ENCODE measurements around the gene USP11.

Gene USP11

DNA sequence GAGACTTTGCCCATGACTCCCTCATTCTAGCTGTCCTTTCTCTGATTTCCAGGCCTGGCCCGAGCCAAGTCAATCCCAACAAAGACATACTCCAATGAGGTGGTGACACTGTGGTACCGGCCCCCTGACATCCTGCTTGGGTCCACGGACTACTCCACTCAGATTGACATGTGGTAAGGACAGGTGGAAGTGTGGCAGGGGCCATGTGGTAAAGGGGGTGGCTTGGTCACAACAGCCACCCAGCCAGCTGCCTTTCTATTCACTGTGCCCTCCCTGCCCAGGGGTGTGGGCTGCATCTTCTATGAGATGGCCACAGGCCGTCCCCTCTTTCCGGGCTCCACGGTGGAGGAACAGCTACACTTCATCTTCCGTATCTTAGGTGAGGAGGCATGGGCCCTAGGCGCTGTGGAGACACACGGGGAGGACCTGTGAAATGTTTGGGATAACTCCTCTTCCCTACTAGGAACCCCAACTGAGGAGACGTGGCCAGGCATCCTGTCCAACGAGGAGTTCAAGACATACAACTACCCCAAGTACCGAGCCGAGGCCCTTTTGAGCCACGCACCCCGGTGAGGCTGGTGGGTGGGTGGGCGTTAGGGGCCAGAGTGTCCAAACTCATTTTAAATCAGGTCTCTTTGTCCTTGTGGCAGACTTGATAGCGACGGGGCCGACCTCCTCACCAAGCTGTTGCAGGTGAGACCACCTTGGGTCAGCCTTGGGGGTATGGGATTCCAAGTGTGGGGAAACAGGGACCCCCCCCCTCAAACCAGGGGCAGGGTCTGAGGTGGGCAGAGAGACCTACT is 6.1 kb upstream of the USP11 start:
- DNase-seq = no peak

DNA sequence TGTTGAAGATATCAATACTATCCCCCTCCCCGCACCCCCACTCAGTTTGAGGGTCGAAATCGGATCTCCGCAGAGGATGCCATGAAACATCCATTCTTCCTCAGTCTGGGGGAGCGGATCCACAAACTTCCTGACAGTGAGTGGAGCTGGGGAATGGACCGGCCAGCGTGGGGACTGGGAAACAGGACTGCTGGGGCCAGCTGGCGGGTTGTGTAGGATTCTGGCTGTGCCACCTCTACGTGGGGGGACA is 5.5 kb upstream of the USP11 start:
- no peak for DNase-seq

DNA sequence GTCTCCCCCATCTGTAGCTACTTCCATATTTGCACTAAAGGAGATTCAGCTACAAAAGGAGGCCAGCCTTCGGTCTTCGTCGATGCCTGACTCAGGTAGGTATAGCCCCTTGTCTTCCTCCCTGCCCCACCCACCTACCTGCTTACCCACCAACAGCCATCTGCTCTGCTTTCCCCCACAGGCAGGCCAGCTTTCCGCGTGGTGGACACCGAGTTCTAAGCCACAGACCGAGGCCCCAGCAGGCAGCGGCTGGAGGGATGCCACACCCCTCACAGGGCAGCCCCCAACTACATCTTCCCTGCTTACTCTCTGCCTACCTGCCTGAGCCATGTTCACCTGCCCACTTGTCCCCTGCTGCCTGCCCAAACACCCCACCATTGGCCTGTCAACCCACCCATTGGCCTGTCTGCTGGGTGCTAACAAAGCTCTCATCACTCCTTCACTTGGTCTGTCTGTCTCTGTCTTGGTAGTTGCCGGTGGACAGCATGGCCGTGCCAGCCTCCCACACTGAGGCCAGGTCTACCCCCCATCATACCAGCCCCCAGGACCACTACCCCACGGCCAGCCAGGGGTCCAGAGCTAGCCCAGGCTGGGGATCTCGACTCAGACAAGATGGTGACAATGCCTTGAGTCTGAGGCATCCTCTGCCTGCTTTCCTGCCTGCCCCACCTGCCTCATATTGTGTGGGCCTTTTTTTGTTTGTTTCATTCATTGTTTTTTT is 4.1 kb upstream of the USP11 start:
- no peak for DNase-seq

DNA sequence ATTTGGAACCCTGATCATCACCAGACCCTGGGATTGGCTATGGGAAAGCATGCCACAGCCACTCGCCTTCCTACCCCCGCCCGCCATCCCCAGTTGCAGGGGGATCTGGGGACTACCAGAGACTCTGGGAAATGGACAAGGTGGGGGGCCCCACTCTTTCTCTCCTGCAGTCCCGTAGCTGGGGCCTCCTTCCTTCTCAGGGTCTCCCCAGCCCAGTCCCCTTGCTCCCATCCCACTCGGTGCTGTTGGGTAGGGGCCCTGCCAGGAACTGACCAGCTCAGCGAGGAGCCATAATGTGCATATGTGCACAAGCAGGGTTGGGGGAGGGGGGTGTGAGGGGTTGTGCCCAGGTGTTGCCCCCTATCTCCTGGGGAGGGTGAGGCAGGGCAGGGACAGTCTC is 3.4 kb upstream of the USP11 start:
- no peak for DNase-seq

DNA sequence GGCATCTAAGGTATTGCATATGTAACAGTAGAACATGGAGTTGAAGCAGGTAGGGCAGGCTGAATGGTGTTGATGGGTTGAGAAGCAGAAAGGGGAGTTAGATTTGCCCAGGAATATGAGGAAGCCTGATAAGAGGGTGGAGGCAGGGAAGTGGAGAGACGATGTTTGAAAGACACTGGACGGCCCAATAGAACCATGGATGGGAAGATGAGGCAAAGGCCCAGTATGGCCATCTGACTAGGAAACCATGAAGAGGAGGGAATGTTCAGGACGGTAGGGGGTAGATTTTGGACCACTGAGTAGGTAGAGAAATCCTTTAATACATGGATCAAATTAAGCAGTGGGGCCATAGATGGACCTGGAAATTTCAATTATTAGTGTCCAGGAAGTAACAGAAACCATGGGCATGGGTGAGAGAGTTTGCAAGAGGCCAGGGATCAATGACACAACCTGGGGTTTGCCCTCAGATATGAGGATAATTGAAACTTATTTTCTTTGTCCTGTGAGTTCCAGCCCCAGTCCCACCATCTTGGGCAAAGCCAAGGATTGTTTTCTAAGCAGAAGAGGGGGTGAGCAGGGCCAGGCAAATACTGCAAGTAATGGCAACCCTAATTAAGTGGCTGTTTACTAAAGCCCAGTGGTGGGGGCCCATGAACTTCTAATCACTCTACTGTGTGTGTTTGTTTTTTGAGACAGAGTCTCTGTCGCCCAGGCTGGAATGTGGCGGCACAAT is 2.5 kb upstream of the USP11 start:
- DNase-seq = no peak

DNA sequence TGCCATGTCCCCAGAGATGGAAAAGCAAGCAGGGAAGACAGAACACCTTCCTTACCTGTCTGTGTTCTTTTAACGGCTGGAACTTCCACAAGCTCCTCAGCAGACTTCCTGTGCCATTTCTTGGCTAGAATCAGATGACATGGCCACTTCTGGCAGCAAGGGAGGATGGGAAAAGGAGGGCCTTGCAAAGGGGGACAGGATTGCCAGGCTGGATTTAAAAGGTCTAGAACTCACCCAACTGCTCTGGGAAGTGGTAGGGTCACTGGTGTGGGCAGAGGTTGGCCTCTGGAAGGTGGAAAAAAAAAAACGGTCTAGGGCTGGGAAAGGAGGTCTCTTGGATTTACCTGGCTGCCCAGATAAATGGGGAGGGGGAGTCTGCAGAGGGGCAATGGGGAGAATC is 1.6 kb upstream of the USP11 start:
- no peak for DNase-seq

DNA sequence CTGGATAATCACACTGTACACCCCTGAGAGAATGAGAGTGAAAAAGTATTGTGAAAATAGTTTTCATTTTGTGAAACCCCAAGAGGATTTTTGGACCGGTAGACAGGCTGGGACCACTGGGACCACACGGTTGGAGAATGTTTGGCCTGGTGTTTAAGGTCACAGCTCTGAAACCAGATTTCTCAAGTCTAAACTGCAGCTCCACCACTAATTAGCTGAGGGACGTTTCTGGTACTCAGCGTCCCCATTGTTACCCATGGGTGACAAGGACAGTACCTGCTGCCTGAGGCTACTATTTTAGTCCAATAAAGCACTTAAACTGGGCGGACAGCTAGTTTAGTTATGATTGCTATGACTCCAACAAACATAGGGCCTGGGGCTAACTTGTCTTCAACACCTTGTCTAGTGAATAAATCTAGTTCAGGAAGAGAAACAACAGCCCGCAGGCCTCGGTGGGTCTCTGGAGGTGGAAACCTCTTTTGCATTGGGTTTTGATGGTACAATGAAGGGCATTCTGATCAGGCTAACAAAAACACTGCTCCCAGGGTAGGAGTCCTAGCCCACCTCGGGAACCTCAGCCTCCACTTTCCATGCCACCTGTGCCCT is 509 bp upstream of the USP11 start:
- peak; percentile 35 for DNase-seq

DNA sequence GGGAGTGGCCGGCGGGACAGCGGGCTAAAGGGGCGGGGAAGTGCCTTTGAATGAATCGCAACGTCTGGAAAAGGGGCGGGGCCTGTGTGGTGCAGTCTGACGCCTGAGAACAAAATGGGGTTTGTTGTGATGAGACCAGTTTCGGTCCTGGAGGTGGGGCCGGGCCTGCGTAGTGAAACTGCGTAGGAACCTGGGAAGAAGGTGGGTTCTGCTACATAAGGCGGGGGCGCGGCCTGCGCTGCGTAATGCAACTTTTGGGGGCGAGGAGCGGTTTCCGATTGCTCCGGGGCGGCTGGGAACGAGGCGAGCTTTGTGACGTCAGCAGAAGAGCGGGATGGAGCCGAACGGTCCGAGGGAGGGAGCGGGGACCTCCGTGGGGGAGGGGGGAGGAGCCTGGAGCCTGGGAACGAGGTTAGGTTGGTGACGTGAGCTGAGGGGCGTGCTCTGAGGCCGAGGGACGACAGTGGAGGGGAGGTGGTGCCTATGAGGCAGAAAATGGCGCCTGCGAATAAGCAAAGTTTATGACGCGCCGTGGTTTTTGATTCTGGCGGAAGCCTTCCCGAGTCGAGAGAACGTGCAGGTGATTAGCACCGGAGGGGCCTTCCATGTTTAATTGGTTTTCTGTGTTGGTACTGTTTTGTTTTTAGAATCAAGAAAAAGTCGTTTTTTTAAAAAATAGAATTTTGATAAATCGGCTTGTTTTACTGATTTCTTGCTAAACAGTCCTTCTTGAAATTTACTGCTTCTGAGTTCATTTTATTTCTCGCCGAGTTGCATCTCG is 714 bp downstream of the USP11 start:
- peak; percentile 91 for DNase-seq

DNA sequence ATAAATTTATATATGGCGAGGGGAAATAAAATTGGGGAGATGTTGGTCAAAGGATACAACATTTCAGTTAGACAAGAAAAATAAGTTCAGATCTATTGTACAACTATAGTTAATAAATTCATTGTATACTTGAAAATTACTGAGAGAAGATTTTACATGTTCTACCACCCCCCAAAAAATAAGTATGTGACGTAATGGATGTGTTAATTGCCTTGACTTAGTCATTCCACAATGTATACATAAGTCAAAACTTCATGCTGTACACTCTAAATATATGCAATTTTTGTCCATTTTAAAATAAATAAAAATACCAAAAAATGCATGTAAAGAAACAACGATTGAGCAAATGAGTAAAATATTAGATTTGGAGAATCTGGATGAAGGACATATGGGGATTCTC is 1.8 kb downstream of the USP11 start:
- DNase-seq = no peak

DNA sequence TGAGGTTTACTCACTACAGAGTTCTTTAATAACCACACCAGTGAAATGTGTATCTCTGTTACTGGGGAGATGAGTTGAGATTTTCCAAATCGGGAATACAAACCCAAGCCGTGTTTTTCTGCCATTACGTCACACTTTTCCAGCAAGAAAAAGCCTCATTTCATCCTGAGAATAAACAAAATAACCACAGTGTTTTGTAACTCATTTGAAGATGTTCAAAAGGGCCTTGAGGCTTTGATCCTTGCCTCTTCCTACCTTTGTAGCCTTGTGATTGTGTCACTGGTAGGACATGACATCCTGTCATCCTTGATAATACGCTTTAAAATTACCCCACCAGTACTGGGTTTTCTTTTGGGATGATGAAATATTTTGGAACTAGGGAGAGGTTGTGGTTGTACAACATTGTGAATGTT is 2.9 kb downstream of the USP11 start:
- no peak for DNase-seq

DNA sequence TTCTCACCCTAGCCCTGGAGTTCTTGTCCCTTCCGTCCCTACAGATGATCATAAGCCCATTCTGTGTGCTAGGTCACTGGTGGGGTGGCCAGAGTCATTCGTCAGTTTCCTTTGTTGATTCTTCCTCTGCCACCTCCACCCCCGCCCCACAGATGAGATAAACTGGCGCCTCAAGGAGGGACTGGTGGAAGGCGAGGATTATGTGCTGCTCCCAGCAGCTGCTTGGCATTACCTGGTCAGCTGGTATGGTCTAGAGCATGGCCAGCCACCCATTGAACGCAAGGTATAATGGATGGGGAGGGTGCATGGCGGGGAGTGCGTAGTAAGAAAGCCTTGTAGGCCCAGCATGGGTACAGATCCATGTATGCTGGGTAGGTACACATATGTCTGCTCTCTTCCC is 6.4 kb downstream of the USP11 start:
- no peak for DNase-seq

DNA sequence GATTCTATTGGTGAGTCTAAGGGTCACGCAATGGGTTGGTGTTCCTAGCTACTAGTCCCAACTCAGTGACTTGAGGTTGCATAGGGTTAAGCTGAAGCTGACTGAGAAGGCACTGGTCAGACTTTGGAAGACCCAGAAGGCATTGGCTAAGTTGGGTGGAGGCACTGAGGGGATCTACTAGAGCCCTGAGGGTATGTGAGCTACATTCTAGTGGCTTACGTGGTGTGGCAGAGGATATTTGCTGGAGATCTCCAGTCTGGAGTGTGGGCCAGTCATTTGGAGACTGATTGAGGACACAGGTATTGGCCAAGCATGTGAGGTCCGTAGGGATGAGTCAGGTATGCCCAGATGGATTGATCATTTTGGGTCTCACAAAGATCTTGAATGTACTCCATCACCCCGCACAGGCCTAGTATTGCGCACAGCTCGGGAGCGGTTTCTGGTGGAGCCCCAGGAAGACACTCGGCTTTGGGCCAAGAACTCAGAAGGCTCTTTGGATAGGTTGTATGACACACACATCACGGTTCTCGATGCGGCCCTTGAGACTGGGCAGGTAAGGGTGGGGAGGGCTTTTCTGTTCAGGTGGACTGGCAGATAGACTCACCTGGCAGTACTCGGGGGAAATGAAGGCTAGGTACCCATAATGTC is 7.2 kb downstream of the USP11 start:
- DNase-seq = no peak

DNA sequence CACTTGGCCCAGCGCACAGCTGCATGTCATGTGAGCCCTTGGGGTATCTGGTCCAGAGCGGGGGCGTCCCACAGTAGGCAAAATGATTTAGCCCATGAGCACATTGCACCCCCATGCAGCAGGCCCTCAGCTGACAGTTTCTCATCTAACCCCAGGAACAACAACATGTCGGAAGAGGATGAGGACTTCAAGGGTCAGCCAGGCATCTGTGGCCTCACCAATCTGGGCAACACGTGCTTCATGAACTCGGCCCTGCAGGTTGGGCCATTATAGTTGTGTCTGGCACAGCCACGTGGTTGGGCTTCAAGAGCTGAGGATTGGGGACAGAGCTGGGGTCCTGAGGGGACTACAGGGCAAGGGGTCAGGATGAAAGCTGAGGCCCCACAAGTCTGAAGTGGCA is 7.8 kb downstream of the USP11 start:
- peak; percentile 17 for DNase-seq

DNA sequence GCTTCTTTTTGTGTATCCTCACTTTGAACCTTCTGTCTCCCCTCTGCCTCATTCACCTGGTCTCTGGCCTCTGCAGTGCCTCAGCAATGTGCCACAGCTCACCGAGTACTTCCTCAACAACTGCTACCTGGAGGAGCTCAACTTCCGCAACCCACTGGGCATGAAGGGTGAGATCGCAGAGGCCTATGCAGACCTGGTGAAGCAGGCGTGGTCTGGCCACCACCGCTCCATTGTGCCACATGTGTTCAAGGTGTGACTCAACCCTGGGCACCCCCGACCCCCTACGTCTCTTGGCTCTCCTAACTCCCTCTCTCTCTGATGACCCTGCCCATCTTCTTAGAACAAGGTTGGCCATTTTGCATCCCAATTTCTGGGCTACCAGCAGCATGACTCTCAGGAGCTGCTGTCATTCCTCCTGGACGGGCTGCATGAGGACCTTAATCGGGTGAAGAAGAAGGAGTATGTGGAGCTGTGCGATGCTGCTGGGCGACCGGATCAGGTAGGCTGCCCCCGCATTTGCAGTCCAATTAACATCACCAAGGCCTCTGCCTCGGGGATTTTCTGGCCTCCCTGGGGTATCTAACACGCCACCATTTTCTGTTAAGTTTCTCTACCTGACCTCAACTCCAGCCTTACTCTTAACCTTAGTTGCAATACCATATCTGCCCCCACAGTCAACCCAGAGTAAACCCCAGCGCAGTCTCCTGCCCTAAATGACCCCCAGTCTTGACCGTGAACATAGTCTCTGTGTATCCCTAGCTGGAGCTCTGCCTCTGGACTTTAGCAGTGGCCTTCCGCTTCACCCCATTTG is 8.6 kb downstream of the USP11 start:
- DNase-seq = no peak

DNA sequence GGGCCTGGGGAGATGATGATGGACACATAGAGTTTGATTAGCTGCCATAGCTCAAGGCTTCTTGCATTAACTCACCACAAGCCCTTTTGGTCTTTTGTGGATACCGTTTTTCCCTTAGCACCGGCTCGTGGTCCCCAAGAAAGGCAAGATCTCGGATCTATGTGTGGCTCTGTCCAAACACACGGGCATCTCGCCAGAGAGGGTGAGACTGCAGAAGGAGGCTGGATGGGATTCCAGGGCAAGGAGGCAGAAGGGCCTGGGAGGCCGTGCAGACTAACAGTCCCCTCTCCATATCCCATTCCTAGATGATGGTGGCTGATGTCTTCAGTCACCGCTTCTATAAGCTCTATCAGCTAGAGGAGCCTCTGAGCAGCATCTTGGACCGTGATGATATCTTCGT is 9.5 kb downstream of the USP11 start:
- no peak for DNase-seq

DNA sequence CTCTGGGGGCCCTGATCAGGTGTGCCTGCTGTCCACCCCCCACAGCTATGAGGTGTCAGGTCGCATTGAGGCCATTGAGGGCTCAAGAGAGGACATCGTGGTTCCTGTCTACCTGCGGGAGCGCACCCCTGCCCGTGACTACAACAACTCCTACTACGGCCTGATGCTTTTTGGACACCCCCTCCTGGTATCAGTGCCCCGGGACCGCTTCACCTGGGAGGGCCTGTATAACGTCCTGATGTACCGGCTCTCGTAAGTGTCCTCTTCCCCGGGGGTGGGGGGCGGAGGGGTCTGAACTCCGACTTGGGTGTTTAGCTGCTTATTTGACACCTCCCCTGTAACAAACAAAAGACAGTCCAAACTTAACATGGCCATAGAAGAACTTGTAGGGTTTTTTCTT is 10.5 kb downstream of the USP11 start:
- no peak for DNase-seq

DNA sequence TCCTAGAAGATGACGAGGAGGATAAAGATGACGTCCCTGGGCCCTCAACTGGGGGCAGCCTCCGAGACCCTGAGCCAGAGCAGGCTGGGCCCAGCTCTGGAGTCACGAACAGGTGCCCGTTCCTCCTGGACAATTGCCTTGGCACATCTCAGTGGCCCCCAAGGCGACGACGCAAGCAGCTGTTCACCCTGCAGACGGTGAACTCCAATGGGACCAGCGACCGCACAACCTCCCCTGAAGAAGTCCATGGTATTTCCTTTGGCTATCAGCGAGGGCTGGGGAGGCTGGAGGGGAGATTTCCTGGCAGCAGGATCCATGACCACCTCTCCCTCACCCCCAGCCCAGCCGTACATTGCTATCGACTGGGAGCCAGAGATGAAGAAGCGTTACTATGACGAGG is 11.9 kb downstream of the USP11 start:
- DNase-seq = no peak

DNA sequence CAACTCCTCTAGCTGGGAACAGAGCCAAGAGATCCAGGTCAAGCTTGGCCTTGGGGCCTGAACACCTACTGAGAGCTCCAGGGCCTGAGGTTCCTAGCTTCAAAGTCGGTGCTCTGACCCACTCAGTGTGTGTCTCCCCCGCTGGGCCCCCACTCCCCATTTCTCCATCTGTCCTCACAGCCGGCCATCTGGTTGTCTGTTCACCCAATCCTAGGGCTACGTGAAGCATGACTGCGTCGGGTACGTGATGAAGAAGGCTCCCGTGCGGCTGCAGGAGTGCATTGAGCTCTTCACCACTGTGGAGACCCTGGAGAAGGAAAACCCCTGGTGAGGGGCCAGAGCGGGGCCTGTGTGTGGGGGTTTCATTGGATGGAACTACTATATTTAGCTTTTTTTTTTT is 12.3 kb downstream of the USP11 start:
- DNase-seq = no peak

DNA sequence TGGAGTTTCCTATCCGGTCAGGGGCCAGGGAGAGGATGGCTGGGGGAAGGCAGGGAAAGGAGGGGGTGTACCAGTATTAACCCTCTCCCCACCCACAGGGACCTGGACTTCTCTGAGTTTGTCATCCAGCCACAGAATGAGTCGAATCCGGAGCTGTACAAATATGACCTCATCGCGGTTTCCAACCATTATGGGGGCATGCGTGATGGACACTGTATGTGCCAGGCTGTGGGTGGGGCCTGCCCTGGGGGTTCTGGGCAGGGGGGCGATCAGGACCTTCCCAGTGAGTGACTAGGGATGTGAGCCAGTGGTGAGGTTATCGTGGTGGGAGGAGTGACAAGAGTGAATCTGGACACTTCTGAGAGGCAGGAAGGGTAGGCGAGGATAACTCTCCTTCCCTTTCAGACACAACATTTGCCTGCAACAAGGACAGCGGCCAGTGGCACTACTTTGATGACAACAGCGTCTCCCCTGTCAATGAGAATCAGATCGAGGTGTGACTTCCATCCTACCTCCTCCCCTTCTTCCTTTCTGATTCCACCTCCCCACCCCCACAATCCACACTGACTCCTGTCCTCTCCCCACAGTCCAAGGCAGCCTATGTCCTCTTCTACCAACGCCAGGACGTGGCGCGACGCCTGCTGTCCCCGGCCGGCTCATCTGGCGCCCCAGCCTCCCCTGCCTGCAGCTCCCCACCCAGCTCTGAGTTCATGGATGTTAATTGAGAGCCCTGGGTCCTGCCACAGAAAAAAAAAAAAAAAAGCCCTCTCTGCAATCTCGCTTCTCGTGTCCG is 14.6 kb downstream of the USP11 start:
- DNase-seq = no peak

DNA sequence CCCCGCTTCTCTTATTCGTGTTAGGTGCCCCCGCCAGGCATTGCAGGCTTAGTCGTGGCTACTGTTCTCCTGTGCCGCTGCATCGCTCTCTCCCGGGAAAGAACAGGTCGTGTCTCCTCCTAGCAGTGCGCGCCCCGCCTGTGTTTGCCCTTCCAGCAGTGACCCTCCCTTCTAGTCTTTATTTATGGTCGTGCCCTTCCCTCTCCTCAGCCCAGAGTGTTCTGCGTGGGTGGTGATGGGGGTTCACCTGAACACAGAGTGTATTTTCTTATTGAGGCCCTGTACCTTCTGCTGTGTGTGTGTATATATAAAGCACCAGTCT is 15.2 kb downstream of the USP11 start:
- DNase-seq = no peak

DNA sequence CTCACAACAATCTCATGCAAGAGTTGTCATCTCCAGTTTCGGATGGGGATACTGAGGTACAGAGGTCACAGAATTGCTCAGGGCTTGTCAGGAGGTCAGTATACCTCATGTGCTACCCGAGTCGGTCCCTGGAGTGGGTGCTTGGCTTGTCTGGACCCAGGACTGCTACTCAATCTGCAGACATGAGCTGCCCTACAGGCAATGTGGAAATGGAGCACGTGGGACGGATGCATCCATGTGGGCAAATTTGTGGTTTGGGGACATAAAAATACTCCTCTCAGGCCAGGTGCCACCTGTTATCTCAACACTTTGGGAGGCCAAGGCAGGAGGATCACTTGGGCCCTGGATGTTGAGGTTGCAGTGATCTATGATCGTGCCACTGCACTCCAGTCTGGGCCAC is 15.8 kb downstream of the USP11 start:
- no peak for DNase-seq

Data from activated CD8-positive, alpha-beta memory T cell treated with anti-CD3 and anti-CD28 coated beads, Interleukin-2, amount 50 U/mL, for 48 hours (primary cell).